HG03097 (cell line): ENCODE results near the gene PITPNB.

ENCODE experiments used
- ATAC-seq: cut with Tn5 transposase; IDR thresholded peaks from one replicate; pipeline ENCODE4 v1.9.1; 2021; ENCODE audit not compliant: unreplicated experiment, low FRiP score

PITPNB gene

DNA sequence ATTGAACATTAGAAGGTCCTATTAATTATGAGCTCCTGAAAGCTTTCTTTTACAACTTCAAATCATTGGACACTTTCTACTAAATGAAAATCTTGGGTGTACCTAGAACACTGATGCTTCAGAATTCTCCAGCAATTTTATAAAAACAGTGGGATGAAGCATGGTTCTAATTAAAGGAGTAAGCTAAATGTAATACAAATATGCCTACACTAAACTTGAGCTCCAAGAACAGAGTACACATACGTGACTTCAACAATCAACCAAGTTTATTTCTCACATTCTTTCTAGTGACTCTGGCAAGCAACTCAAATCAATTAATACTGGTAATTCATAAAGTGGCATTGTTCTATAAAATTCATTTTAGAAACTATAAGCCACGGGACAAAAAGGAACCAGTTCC lies 55.5 kb downstream of the PITPNB start:
- ATAC-seq = no peak

- no peak for ATAC-seq
Measured at GRCh38 chr22:27863001-27863400, 56.1 kb downstream of the PITPNB start.

DNA sequence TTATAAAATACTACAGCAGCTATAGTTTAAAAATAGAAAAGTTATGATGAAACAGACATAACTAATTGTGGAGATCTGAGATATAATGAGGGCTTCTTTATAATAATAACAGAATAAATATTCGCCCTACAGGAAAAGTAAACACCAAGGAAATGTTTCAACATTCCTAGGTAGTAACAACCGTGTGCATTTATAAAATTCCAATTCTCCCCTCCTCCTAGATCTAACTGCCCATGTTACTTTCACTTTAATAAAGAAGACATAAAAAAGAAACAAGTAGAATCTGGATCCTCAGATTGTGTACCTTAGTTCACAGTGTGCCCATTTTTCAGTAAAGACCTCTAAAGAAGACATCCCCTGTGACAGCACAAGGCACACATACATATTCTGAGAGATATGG lies 59.7 kb downstream of the PITPNB start:
- ATAC-seq = no peak

DNA sequence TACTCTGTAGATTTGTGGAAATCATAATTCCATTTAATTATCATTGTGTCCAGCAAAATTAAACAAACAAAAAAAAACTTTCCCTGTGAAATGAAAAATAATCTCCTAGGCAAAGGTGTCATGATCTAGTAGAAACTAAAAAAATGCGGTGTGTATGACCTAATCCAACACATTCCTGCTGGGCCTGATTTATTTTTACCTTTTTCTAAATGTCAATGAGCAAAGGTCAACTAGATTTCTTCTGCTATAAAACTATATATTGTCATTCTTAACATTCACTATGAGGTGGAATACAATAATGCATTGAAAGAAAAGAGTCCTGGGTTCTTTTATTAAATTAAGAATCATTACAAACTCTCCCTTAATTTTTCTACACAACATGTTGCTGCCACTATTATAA lies 60.4 kb downstream of the PITPNB start:
- ATAC-seq = no peak

GRCh38 chr22:27857443-27857842 lies 61.6 kb downstream of the PITPNB start:
- ATAC-seq = no peak

GRCh38 chr22:27856386-27856785 lies 62.7 kb downstream of the PITPNB start:
- ATAC-seq = no peak

DNA sequence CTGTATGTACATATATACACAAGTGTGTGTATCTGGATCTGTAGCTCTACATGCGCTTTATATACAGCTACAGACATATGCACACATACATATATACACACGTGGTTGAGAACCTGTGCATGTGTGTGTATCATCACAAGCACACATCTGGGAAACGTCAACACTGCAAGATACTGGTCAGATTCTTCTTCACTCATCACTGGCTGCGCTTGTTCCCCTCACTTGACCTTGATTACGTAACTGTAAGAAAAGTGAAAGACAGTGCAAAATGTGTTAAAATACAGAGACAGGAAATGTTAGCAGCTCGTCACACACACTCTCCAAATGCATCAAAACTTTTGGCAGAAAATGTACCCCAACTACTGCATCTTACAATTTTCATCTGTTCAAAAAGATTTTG lies 65.6 kb downstream of the PITPNB start:
- no peak for ATAC-seq

- no peak for ATAC-seq
Measured at GRCh38 chr22:27851974-27852746, 66.9 kb downstream of the PITPNB start.

- no peak for ATAC-seq
Measured at GRCh38 chr22:27850000-27850521, 69.0 kb downstream of the PITPNB start.

- ATAC-seq = no peak
Measured at GRCh38 chr22:27848005-27848404, 71.1 kb downstream of the PITPNB start.

GRCh38 chr22:27846910-27847309 lies 72.1 kb downstream of the PITPNB start:
- ATAC-seq = no peak

DNA sequence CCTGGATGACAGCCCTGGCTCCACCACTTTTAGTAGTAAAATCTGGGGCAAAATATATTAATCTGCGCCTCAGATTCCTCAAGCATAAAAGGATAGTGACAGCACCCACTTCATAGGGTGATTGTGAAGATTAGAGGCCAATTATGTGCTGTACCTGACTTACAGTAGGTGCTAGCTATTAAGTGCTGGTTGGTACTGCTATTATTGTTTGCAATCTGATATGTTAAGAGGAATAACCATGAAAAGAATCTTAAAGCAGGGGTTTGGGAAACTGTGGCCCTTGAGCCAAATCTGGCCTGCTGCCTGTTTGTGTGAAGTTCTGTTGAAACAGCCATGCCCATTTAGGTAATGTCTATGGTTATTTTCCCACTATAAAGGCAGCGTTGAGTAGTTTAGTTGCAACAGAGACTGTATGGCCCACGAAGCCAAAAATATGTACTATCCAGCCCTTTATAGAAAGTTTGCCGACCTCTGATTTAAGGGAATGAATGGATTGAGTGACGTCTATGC lies 72.8 kb downstream of the PITPNB start:
- ATAC-seq = no peak

- no peak for ATAC-seq
Measured at GRCh38 chr22:27845644-27846043, 73.4 kb downstream of the PITPNB start.

DNA sequence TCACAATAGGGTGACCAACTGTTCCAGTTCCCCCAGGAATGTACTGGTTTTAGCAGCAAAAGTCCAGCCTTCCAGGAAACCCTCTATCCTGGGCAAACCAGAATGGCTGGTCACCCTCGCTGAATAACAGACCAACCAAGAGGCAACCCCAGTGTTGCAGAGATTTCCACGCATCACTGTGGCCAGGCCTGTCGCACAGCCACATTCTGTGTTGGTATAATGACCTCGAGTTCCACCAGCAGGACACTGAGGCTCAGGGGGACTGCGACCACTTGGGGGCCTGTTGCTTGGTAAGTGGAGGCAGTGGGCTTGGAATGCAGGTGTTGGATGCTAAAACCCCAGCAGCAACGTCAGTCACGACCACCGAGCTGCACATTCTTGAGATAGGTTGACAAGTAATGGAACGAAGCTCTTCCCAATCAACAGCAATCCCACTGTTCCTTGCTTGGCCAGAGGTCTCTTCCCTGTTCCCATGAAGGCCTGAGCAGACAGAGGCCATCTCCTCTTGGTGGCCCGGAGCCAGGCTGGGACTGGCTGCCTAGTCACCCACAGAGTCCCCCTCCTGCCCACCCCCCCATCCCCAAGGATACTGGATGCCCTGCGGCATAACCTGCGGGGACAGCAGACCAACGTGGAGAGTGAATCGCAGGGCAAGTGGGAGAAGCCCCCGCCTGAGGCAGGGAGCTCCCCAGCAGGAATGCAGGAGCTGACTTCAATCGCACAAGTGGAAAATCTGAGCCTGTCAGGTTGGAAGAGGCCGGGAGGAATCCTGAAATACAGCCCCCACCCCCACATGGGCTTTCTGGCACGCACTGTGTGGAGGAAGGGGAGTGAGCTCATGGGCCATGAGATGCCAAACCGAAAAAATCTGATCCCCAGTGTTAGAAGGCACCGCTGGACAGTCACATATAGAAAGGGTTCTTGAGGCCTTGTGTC lies 74.1 kb downstream of the PITPNB start:
- ATAC-seq = no peak

GRCh38 chr22:27844256-27844655 lies 74.8 kb downstream of the PITPNB start:
- ATAC-seq = no peak

DNA sequence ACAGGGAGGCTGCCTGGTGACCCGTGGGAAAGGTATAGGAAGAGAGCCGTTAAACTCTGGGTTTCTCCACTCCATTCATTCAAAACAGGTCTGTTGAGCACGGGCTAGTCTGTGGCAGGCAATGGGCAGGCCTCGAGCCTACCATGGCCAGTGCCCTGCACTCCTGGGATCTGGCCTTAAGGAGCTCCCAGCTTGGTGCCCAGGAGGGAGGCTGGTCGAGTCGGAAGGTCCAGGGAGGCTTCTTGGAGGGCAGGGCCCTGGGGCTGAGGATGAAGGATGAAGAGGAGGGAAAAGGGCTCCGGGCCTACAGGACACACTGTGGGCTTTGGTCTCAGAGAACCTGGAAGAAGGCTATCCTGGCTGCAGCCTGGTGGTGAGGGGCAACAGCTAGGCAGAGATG lies 75.6 kb downstream of the PITPNB start:
- no peak for ATAC-seq

DNA sequence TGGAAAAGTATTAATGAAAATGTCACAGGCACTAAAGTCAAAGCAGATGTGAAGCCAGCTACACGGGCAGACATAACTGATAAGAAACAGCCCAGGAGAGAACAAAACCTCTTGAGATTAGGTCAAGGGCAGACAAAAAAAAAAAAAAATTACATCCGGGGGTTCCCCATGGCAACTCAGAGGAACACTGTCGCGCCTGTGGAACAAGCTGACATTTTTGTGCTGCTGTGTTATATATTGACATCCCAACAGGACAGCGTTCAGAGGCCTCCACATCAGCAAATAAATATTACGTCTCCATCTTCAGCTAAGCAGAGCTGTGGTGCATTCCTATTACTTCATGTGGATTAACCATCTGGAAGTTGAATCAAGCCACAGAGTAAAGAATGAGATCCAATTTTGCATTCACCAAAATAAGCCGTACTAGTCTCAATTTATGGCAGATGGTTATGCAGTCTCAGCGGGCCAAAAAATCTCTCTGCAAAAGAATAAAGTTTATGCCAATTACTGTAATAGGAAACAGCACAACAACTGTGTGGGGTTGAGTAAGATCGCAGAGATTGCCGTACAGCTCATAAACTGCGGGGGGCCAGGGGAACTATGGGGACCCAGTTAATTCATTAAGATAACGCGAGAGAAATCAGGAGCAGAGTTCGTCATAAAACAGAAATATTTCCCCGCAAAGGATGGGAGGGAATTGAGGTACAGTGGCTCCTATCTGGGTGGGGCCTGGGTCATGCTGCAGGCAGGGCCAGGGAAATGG lies 76.2 kb downstream of the PITPNB start:
- ATAC-seq = no peak

DNA sequence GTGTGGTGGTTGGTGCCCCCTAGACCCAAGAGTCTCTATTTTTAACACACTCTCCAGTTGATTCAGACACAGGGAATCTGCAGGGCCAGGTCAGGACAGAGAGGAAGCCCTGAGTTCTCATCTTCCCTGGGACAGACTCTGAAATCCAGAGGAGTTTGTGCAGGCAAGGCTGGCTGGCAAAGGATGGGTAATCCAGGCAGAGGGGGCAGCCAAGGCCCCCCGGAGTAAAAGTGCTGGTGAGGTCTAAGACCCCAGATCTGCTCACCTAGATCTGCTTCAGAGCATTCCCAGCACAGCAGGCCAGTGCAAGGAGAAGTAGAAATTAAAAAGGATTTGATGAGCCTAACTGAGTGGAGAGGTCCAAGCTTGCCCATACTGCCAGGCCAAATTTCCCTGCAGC lies 76.9 kb downstream of the PITPNB start:
- no peak for ATAC-seq

DNA sequence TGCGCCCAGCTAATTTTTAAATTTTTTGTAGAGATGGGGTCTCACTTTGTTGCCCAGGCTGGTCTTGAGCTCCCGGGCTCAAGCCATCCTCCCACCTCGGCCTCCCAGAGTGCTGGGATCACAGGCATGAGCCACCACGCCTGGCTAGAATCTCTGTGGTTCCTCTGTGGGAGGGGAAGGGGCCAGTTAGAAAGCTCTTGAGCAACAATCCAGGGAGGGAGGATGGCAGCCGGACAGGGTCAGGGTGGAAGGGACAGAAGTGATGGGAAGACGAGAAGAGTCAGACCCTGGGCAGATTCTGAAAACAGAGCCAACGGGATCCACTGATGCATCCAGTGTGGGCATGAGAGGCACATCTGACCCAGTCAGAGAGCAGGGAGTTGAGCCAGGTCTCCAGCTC lies 78.6 kb downstream of the PITPNB start:
- ATAC-seq = no peak

DNA sequence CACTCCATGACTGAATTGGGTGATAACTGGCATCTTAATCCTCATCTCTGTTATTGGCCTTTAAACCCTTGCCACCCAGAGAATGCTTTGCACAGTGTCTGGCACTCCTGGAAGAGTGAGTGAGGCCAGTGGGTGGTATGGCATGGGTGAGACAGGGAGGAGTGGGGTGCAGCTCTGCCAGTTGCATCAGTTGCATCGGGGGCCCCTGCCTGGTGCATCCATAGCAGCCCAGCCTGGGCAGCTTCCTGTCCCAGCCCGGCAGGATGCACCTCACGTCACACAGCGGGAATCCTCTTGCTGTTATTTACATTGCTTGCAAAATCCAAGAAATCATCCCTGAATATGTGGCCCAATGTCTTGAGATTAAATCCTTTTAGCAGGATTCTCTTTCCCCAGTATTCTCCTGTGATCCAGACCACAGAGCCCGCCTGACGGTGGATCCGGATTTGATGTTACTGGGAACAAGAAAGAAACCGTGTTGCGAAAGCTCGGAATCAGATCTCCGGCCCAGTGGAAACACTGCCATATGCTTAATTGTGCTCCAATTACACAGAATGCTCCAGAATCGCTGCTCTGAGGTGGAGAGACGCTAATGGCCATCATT lies 79.9 kb downstream of the PITPNB start:
- no peak for ATAC-seq
